ENCODE results near the gene ZBTB5. TPM values are rescaled to one million over a fixed set of nuclear protein-coding genes. Genes with fewer than 3 reads are reported as not detected.
"Not testable (repeated sequence)": the region's sequence is repeated elsewhere in the genome, so short reads cannot be mapped to it uniquely, and the experiment has no call there.

Gene ZBTB5
- total RNA-seq, 2 donors from 2014 or later, result 12.5 to 19.4 TPM

DNA sequence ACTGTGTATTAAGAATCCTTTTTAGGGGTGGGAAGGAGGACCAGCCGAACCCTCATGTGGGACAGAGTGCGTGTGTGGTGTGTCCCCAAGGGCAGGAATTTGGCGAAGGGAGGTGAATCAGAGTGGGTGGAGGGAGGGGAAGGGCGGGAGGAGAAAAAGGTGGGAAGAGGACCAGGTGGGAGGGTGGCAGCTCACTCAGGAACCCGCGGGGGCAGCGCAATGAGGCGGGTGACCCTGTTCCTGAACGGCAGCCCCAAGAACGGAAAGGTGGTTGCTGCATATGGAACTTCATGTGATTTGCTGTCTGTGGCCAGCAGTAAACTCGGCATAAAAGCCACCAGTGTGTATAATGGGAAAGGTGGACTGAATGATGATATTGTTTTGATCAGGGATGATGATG is 11.7 kb upstream of the ZBTB5 start:
- no peak overlapping the region for H3K27ac Mint-ChIP-seq
- H3K9ac ChIP-seq (ENCODE audit: extremely low read depth, low read length, poor library complexity, severe bottlenecking), result no peak overlapping the region
- H3K27me3 ChIP-seq (ENCODE audit: control insufficient read depth, insufficient read depth, low read length, poor library complexity, severe bottlenecking), result no peaks in the 10 kb centered on the region
- H3K4me1 Mint-ChIP-seq, result peaks cover 11% of the 10 kb centered on the region
- no peaks in the 10 kb centered on the region for H3K36me3 ChIP-seq (ENCODE audit: control insufficient read depth, insufficient read depth, low read length)
- DNase-seq, result no peak
- H3K27ac ChIP-seq (ENCODE audit: low read depth, low read length), result no peak overlapping the region
- peaks cover 3% of the 10 kb centered on the region for H3K27me3 Mint-ChIP-seq (ENCODE audit: insufficient read depth)
- H3K4me1 ChIP-seq (ENCODE audit: control insufficient read depth, insufficient read depth, low read length), result no peaks in the 10 kb centered on the region
- H3K9me3 ChIP-seq (ENCODE audit: control insufficient read depth, low read length), result peaks cover 25% of the 10 kb centered on the region
- peaks cover 29% of the 10 kb centered on the region for H3K9me3 Mint-ChIP-seq
- H3K36me3 Mint-ChIP-seq (ENCODE audit: low read depth), result peaks cover 3% of the 10 kb centered on the region
- H3K4me3 Mint-ChIP-seq, result no peak overlapping the region
- H3K4me3 ChIP-seq (ENCODE audit: low read length), result no peak overlapping the region
- 91 to 95% methylated on average over 4 to 11 of the region's 11 CpGs for WGBS, 2 experiments (ENCODE audit: insufficient coverage in 1 of 2, insufficient read length in 1 of 2)
- TF ChIP-seq CTCF (conservative IDR thresholded peaks at IDR 0.05), result no peak

DNA sequence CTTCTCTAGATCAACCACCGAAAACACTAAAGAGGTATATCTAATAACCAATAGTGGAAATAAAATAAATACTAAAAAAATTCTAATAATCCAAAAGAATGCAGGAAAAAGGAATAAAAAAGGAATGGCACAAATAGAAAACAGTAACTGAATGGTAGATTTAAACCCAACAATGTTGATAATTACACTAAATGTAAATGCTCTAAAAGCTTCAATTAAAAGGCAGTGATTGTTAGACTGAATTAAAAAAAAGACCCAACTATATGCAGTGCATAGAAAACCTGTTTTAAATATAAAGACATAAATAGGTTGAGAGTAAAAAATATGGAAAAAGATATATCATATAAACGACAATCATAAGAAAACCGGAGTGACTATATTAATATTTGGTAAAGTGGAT is 9.2 kb upstream of the ZBTB5 start:
- H3K27ac Mint-ChIP-seq, result no peak overlapping the region
- Histone ChIP-seq H3K4me3 (ENCODE audit: low read length) (no peak overlapping the region), H3K9me3 (ENCODE audit: control insufficient read depth, low read length) (peaks cover 25% of the 10 kb centered on the region), H3K27ac (ENCODE audit: low read depth, low read length) (no peak overlapping the region), H3K27me3 (ENCODE audit: control insufficient read depth, insufficient read depth, low read length, poor library complexity, severe bottlenecking) (no peaks in the 10 kb centered on the region), H3K36me3 (ENCODE audit: control insufficient read depth, insufficient read depth, low read length) (no peaks in the 10 kb centered on the region), H3K9ac (ENCODE audit: extremely low read depth, low read length, poor library complexity, severe bottlenecking) (no peak overlapping the region), H3K4me1 (ENCODE audit: control insufficient read depth, insufficient read depth, low read length) (no peaks in the 10 kb centered on the region)
- DNase-seq, result no peak
- peaks cover 3% of the 10 kb centered on the region for H3K36me3 Mint-ChIP-seq (ENCODE audit: low read depth)
- peaks cover 17% of the 10 kb centered on the region for H3K4me1 Mint-ChIP-seq
- 94 to 97% methylated on average over 2 of the region's 3 CpGs for WGBS, 2 experiments (ENCODE audit: insufficient coverage in 1 of 2, insufficient read length in 1 of 2)
- H3K9me3 Mint-ChIP-seq, result peaks cover 29% of the 10 kb centered on the region
- H3K4me3 Mint-ChIP-seq, result no peak overlapping the region
- H3K27me3 Mint-ChIP-seq (ENCODE audit: insufficient read depth), result peaks cover 3% of the 10 kb centered on the region
- TF ChIP-seq CTCF (conservative IDR thresholded peaks at IDR 0.05), result no peak

DNA sequence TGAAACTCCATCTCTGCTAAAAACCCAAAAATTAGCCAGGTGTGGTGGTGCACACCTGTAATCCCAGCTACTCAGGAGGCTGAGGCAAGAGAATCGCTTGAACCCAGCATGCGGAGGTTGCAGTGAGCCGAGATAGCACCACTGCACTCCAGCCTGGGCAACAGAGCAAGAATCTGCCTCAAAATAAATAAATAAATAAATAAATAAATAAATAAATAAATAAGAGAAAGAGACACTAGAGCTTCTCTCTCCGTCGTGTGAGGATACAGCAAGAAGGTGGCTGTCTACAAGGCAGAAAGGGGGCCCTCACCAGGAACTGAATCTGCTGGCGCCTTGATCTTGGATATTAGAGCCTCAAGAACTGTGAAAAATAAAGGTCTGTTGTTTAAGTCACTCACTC is 8.7 kb upstream of the ZBTB5 start:
- not testable (repeated sequence) for H3K4me1 ChIP-seq (ENCODE audit: control insufficient read depth, insufficient read depth, low read length); H3K4me3 Mint-ChIP-seq; H3K27me3 ChIP-seq (ENCODE audit: control insufficient read depth, insufficient read depth, low read length, poor library complexity, severe bottlenecking); H3K27ac ChIP-seq (ENCODE audit: low read depth, low read length); H3K27ac Mint-ChIP-seq; DNase-seq; H3K36me3 ChIP-seq (ENCODE audit: control insufficient read depth, insufficient read depth, low read length); H3K9ac ChIP-seq (ENCODE audit: extremely low read depth, low read length, poor library complexity, severe bottlenecking); H3K36me3 Mint-ChIP-seq (ENCODE audit: low read depth); H3K27me3 Mint-ChIP-seq (ENCODE audit: insufficient read depth)
- Histone ChIP-seq H3K9me3 (ENCODE audit: control insufficient read depth, low read length) (peaks cover 25% of the 10 kb centered on the region), H3K4me3 (ENCODE audit: low read length) (peak overlapping the region; percentile 15)
- 50 to 61% methylated on average over 2 to 6 of the region's 6 CpGs for WGBS, 2 experiments (ENCODE audit: insufficient coverage in 1 of 2, insufficient read length in 1 of 2)
- Mint-ChIP-seq H3K4me1 (peaks cover 17% of the 10 kb centered on the region), H3K9me3 (peaks cover 29% of the 10 kb centered on the region)

Measured in endodermal cell (in vitro differentiated cells).